WI38 (cell line): ENCODE measurements around the gene KMT5C.

Experiments used
- H3K4me3 ChIP-seq: 2 replicates; pipeline ENCODE4 v1.5.1; 2011; ENCODE audit warnings: low read depth, mild to moderate bottlenecking, control low read depth, low read length
- TF ChIP-seq, protein P1 (sequence below): IDR thresholded peaks from 2 replicates; pipeline ENCODE4 v1.5.1; 2012; ENCODE audit warnings: low read depth, mild to moderate bottlenecking, control low read depth, low read length

KMT5C gene

DNA sequence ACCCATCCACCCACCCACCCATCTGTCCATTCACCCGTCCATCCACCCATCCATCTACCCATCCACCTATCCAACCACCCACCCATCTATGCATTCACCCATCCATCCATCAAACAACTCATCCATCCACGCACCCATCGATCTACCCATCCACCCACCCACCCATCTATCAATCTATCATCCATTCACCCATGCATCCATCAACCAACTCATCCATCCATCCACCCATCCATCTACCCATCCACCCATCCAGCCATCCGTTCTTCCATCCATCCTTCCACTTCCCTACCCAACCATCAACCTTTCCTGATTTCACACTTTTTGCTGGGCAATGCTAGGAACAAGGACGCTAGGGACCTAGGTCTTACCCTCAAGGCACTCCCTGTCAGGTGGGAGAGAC lies 42.3 kb downstream of the KMT5C start:
- TF ChIP-seq, protein P1, sequence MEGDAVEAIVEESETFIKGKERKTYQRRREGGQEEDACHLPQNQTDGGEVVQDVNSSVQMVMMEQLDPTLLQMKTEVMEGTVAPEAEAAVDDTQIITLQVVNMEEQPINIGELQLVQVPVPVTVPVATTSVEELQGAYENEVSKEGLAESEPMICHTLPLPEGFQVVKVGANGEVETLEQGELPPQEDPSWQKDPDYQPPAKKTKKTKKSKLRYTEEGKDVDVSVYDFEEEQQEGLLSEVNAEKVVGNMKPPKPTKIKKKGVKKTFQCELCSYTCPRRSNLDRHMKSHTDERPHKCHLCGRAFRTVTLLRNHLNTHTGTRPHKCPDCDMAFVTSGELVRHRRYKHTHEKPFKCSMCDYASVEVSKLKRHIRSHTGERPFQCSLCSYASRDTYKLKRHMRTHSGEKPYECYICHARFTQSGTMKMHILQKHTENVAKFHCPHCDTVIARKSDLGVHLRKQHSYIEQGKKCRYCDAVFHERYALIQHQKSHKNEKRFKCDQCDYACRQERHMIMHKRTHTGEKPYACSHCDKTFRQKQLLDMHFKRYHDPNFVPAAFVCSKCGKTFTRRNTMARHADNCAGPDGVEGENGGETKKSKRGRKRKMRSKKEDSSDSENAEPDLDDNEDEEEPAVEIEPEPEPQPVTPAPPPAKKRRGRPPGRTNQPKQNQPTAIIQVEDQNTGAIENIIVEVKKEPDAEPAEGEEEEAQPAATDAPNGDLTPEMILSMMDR: no peak
- H3K4me3 ChIP-seq: no peak overlapping the region

DNA sequence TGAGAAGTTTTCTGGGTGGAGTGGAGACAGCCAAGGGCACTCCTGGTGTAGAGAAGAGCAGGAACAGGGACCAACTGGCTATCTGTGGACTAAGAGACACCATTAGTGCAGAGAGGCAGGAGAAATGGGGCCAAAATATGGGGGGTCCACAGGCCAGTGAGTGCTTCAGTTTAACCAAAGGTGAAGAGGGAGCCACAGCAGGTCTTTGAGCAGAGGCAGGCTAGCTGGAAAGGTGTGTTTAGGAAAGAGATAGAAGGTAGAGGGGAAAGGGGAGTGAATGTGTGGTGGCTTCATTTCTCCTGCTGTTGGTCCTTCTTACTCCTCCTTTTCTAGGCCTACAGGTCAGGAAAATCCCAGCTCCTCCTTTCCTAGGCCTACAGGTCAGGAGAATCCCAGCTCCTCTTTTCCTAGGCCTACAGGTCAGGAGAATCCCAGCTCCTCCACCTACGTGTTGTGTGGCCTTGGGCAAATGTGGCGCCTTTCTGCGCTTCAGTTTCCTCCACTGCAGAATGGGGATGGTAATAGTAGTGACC lies 42.9 kb downstream of the KMT5C start:
- no peak overlapping the region for H3K4me3 ChIP-seq
- TF ChIP-seq, protein P1: no peak

DNA sequence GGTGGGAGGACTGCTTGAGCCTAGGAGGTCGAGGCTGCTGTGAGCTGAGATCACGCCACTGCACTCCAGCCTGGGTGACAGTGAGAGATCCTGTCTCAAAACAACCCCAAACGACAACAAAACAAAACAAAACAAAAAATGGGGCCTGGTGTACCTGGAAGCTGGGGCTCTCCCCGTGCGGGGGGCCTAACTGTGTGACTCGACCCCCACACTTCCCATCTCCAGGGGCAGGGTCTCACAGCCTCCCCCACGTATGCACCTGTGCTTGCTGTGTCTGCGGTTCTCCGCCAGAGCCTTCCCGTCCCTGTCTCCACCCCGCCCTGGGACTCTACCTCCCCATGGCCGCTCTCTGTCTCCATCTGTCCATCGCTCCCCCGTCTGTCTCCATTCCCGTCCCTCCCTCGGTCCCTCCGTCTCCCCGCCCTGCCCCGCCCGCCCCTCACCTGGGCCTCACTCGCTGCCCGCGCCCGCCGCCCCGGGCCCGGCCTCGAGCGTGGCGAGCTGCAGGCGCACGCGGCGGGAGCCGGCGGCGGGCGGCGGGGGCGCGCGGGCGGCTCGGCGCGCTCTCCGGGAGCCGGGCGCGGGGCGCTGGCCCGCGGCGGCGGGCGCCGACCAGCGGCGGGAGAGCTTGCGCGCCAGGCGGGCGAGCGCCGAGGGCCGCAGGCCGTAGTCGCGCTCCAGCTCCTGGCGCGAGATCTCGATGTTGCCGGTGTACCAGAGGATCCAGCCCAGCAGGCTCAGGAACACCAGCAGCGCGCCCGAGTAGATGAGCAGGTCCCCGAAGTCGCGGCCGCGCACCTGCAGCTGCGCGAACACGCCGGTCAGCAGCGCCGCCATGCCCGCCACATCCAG lies 43.8 kb downstream of the KMT5C start:
- TF ChIP-seq, protein P1: no peak
- peak overlapping the region; percentile 29 for H3K4me3 ChIP-seq

DNA sequence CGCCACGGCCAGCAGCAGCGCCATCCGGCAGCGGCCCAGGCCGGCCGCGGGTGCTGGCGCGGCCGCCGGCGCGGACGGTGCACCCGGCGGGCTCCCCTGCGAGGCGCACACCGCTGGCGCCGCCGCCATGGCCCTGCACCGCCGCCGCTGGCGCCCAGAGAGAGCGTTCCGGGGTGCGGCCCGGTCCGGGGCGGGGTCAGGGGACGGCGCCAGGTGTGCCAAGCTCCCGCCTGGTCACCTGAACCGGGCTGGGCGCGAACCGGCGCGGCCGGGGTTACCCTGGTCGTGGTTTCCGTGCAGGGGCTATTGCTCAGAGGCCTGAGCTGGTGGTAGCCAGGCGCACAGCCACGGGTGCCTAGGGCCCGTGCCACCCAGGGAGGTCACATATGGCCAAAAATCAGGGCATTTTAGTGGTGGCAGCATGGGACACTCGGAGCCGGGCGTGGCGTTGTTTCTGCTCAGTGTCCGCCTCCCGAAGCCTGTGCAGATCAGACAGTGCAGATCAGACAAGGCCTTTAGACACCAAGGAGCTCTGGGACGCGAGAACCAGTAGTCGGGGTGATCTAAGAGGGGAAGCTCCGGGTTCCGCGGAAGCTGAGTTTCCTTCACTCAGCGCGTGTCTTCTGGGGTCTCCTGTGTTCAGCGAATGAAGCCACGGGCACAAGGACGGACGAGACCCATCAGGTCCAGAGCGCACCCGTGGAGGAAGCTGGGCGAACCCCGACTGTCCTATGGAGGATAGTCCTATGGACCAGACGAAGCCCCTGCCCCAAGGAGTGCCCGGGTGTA lies 44.6 kb downstream of the KMT5C start, which contains the start of gene TMEM238:
Gene TMEM238 (minus strand): TSS at position 162 of the 789 bp plus-strand sequence. CDS start 33 bp downstream, at position 129.
- H3K4me3 ChIP-seq: peak within 1 kb of the TSS; percentile 97
- TF ChIP-seq, protein P1: no peak

DNA sequence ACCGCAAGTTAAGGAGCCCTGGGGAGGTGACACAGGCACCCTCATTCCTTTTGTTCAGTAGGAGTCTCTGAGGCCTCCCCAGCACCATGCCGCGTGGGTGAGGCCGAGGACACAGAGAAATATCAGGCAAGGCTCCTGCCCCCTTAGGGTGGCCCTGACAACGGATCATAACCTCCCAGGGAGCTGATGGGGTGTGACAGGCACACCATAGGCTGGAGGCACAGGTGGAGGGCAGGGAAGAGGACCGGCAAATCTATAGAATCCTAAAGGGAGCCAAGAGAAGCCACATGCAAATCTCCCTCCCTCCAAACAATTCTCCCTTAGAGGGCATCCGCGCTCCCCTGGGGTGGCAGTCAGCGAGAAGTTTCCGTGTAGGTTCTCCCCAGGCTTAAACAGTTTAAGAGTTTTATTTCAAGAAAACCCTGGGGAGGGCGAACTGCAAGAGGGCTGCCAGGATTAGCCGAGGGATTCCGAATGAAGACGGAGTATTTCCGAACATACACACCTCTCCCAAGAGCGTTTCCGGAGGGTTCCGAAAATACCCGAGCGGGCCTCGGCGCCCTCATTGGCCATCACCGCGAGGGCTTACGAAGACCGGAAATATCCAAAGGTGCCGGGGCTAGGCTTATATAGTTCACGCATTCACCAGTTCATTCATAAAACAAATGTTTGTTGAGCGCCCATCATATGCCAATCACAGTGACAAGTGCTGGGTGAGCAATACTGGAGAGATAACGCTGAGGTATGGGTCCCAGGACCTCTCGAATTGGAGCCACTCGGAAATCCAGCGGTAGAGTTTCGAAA lies 45.4 kb downstream of the KMT5C start:
- peak overlapping the region; percentile 97 for H3K4me3 ChIP-seq
- TF ChIP-seq, protein P1: no peak

DNA sequence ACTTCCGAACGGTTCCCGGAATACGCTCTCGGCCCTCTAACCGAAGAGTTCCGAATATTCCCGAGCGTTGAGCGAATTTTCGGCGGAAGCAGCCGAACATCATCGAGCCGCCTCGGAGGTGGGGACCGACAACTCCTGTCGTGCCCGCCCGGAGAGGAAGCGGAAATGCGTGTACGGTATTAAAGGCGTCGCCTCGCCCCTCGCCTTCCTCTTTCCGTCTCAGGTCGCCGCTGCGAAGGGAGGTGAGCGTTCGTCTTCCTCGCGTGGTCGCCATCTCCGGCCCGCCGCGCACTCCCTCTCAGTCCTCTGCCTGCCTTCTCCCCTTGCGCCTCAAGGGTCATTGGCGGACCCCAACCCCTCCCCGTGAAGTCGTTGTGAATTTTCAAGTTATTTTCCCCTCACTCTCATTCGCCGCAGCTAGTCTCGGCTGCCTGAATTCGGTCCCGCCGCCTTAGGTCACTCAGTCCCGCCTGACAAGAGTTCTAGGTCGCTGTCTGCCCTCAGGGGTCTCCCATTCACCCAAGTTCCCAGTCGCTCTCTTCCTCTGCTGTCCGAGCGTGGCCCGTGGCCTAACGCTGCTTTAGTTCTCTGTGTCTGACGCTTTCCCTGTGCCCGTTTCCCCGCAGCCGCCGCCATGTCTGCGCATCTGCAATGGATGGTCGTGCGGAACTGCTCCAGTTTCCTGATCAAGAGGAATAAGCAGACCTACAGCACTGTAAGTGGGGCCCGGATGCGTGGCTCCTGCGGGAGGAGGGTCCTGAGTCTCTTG lies 46.2 kb downstream of the KMT5C start, which contains the start of gene RPL28:
Gene RPL28 (plus strand): TSS at position 209 of the 769 bp plus-strand sequence. CDS start 426 bp downstream, at position 635.
- TF ChIP-seq, protein P1: no peak
- peak within 1 kb of the TSS; percentile 97 for H3K4me3 ChIP-seq
